PFSK-1 (cell line): ENCODE measurements around the gene THOP1.

Source experiments
- FOXP2 ChIP-seq: optimal IDR thresholded peaks from 2 replicates; pipeline ENCODE3; 2011; ENCODE audit warnings: borderline replicate concordance, control low read depth, inconsistent platforms; ENCODE audit not compliant: insufficient read depth; ENCODE audit errors: extremely low read length, extremely low read depth
- POLR2AphosphoS5 ChIP-seq: IDR thresholded peaks from 2 replicates; pipeline ENCODE4 v1.6.1; 2012; ENCODE audit warnings: low read depth, mild to moderate bottlenecking, control low read depth, low read length, moderate library complexity
- SIN3A ChIP-seq: IDR thresholded peaks from 2 replicates; pipeline ENCODE4 v1.6.1; 2012; ENCODE audit warnings: mild to moderate bottlenecking, low read length, moderate library complexity, borderline replicate concordance; ENCODE audit not compliant: insufficient read depth
- TAF1 ChIP-seq: IDR thresholded peaks from 2 replicates; pipeline ENCODE4 v1.6.1; 2012; ENCODE audit warnings: low read length, control low read depth, borderline replicate concordance; ENCODE audit not compliant: insufficient read depth
- TF ChIP-seq, protein P1 (sequence below), 2 experiments: IDR thresholded peaks; 2 replicates each; pipeline versions ENCODE4 v1.6.1 to v1.8.0; 2011 to 2012; ENCODE audit warnings: low read depth in 2 of 2, low read length in 2 of 2, control low read depth in 1 of 2, inconsistent platforms in 1 of 2, mild to moderate bottlenecking in 1 of 2, moderate library complexity in 1 of 2; ENCODE audit not compliant: insufficient read depth in 1 of 2

DNA sequence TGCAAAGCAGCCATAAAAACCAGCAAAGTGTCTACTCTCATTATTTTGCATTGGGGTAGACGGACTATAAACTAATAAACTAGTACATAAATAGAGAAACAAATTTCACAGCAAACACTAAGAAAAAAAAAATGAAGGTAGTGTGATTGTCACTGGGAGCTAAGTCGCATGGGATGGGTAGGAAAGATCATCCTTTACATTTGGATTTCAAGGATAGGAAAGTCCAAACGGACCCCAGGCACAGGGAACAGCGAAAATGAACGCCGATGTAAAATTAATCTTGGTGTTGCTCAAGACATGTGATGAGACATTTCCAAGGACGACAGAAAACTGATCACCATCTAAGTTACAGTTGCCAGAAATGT lies 1.5 kb upstream of the THOP1 start:
- TF ChIP-seq SIN3A (no peak), POLR2AphosphoS5 (no peak), TAF1 (no peak), FOXP2 (no peak)
- TF ChIP-seq, protein P1, sequence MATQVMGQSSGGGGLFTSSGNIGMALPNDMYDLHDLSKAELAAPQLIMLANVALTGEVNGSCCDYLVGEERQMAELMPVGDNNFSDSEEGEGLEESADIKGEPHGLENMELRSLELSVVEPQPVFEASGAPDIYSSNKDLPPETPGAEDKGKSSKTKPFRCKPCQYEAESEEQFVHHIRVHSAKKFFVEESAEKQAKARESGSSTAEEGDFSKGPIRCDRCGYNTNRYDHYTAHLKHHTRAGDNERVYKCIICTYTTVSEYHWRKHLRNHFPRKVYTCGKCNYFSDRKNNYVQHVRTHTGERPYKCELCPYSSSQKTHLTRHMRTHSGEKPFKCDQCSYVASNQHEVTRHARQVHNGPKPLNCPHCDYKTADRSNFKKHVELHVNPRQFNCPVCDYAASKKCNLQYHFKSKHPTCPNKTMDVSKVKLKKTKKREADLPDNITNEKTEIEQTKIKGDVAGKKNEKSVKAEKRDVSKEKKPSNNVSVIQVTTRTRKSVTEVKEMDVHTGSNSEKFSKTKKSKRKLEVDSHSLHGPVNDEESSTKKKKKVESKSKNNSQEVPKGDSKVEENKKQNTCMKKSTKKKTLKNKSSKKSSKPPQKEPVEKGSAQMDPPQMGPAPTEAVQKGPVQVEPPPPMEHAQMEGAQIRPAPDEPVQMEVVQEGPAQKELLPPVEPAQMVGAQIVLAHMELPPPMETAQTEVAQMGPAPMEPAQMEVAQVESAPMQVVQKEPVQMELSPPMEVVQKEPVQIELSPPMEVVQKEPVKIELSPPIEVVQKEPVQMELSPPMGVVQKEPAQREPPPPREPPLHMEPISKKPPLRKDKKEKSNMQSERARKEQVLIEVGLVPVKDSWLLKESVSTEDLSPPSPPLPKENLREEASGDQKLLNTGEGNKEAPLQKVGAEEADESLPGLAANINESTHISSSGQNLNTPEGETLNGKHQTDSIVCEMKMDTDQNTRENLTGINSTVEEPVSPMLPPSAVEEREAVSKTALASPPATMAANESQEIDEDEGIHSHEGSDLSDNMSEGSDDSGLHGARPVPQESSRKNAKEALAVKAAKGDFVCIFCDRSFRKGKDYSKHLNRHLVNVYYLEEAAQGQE (IDR thresholded peaks at IDR 0.05; ENCODE audit: insufficient read depth in 1 of 2, low read depth in 2 of 2, low read length in 2 of 2): no peak
